ENCODE measurements around the gene TOR3A. TPM values are rescaled to one million over a fixed set of nuclear protein-coding genes. Genes with fewer than 3 reads are reported as not detected.

TOR3A gene
- total and polyA plus RNA-seq, 2 of the 13 experiments (the other 11 are each of a cell fraction or from before 2014, with no cell fraction given), result 14.7 to 28.4 TPM

DNA sequence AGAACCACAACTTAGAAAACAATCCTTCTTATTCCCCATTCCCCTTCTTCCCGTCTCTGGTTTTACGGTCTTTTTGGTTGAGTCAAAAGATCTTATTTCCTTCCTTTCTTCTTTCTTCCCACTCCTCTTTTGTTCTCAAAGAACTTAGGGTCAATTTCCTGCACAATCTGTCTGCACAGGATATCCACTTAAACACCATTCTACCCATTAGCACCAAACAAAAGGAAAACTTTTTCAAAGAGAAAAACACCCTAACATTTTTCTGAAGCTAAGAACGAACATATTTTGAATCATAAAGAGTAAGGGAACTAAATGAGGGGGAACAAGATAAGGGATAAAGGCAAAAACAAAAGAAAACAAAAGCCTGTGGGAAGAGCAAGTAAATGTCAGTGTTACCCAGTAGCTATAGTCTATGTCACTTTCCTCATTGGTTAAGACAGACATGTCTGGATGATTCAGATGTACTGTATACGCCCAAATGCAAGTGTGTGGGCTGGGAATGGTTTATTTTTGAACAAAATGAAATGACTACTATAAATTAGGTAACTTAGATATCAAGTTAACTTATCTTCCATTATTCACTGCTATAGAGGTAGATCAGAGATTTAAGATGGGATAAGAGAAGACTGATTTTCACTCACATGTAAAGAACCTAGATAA is 59.9 kb downstream of the TOR3A start:
- FAIRE-seq (no peak), ATAC-seq (no peak), DNase-seq (ENCODE audit: low spot score) (no peak)
- in situ Hi-C loops (cut with HindIII; ENCODE audit: extremely low pct_ligation_motif_present, low pct_unique_long_range_greater_than_20kb) (no loop called here), intact Hi-C loops (cut with micrococcal nuclease; ENCODE audit: unreplicated experiment) (no loop called here)
- Histone ChIP-seq H3K4me3 (replicated peaks in 1 of 3; ENCODE audit: insufficient read depth in 1 of 3, low read depth in 2 of 3, low read length in 3 of 3) (no peak overlapping the region), H3K79me2 (ENCODE audit: insufficient read depth, low read length) (peaks cover 22% of the 10 kb centered on the region), H3K4me1 (ENCODE audit: insufficient read depth, low read length) (peaks cover 14% of the 10 kb centered on the region), H3K9me3 (ENCODE audit: low read length) (no peaks in the 10 kb centered on the region), H3K27ac (ENCODE audit: extremely low read length, insufficient read depth, low read length) (no peak overlapping the region), H3K36me3 (replicated peaks in 1 of 2; ENCODE audit: control insufficient read depth in 1 of 2, insufficient read depth in 2 of 2, low read length in 2 of 2) (no peaks in the 10 kb centered on the region; a peak in 1 of 5 replicates), H3K4me2 (ENCODE audit: low read depth, low read length) (no peak overlapping the region), H3K27me3 (ENCODE audit: control insufficient read depth in 1 of 2, insufficient read depth in 2 of 2, low read length in 2 of 2) (no peaks in the 10 kb centered on the region), H3K9ac (ENCODE audit: insufficient read depth, low read depth, low read length) (no peak overlapping the region), H2AFZ (ENCODE audit: low read length) (no peak overlapping the region), H4K20me1 (ENCODE audit: insufficient read depth, low read length) (no peaks in the 10 kb centered on the region; the same call in 1 of the 2 replicates)
- BruUV-seq (replicated peaks), result no TSS peak
- POLR2A ChIA-PET, result no interaction called here
- 96% methylated on average over 4 of the region's 4 CpGs for WGBS (ENCODE audit: low lambda C conversion rate)
- CTCF ChIA-PET (ENCODE audit: low intra/inter-chr PET ratio, low total read pairs), result no interaction called here
- TF ChIP-seq HNRNPK (IDR thresholded peaks at IDR 0.05; ENCODE audit: low read depth, low read length, poor library complexity, severe bottlenecking) (peak; percentile 20), ZNF510 (CRISPR knock-in tag; IDR thresholded peaks at IDR 0.05; ENCODE audit: low read depth) (no peak)

DNA sequence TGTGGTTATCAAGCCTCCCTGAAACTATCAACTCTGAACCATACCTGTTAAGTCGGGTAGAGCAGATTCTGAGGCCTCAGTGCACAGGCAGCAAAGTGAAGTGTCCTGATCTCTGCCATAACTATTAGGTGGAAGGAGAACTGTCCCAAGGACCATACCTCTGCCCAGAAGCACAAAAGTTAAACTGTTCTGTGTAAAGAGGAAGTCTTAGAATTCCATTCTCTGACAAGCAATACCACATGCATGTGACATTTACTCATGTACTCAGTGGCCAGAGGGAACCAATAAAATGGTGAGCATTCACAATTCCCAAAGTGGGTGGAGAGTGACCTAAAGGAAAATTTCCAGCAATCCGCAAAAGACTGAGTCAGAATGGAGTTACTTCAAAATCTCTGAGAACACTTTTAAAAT is 61.0 kb downstream of the TOR3A start:
- Histone ChIP-seq H3K36me3 (replicated peaks in 1 of 2; ENCODE audit: control insufficient read depth in 1 of 2, insufficient read depth in 2 of 2, low read length in 2 of 2) (no peaks in the 10 kb centered on the region; a peak in 1 of 5 replicates), H3K27me3 (ENCODE audit: control insufficient read depth in 1 of 2, insufficient read depth in 2 of 2, low read length in 2 of 2) (no peaks in the 10 kb centered on the region), H3K27ac (ENCODE audit: extremely low read length, insufficient read depth, low read length) (no peak overlapping the region), H2AFZ (ENCODE audit: low read length) (no peak overlapping the region), H3K9ac (ENCODE audit: insufficient read depth, low read depth, low read length) (no peak overlapping the region), H3K4me1 (ENCODE audit: insufficient read depth, low read length) (peaks cover 14% of the 10 kb centered on the region), H3K4me2 (ENCODE audit: low read depth, low read length) (no peak overlapping the region), H3K9me3 (ENCODE audit: low read length) (no peaks in the 10 kb centered on the region), H4K20me1 (ENCODE audit: insufficient read depth, low read length) (no peaks in the 10 kb centered on the region), H3K4me3 (replicated peaks in 1 of 3; ENCODE audit: insufficient read depth in 1 of 3, low read depth in 2 of 3, low read length in 3 of 3) (no peak overlapping the region), H3K79me2 (ENCODE audit: insufficient read depth, low read length) (peaks cover 17% of the 10 kb centered on the region)
- peak; percentile 33 for DNase-seq (ENCODE audit: low spot score)
- no peak for ATAC-seq
- in situ Hi-C loops (cut with HindIII; ENCODE audit: extremely low pct_ligation_motif_present, low pct_unique_long_range_greater_than_20kb) (no loop called here), intact Hi-C loops (cut with micrococcal nuclease; ENCODE audit: unreplicated experiment) (no loop called here)
- ChIA-PET POLR2A (no interaction called here), CTCF (ENCODE audit: low intra/inter-chr PET ratio, low total read pairs) (no interaction called here)
- peak; percentile 52 for FAIRE-seq
- BruUV-seq (replicated peaks), result no TSS peak
- 96% methylated on average over 2 of the region's 2 CpGs for WGBS (ENCODE audit: low lambda C conversion rate)
- TF ChIP-seq DNMT3B (CRISPR knock-in tag; conservative IDR thresholded peaks at IDR 0.05) (no peak), TAF1 (CRISPR knock-in tag; IDR thresholded peaks at IDR 0.05) (no peak), NONO (IDR thresholded peaks at IDR 0.05) (no peak), NONO (CRISPR knock-in tag; conservative IDR thresholded peaks at IDR 0.05) (no peak), SP1 (IDR thresholded peaks at IDR 0.05) (no peak), SP1 (CRISPR knock-in tag; IDR thresholded peaks at IDR 0.05) (no peak)
- TF ChIP-seq, protein P1, sequence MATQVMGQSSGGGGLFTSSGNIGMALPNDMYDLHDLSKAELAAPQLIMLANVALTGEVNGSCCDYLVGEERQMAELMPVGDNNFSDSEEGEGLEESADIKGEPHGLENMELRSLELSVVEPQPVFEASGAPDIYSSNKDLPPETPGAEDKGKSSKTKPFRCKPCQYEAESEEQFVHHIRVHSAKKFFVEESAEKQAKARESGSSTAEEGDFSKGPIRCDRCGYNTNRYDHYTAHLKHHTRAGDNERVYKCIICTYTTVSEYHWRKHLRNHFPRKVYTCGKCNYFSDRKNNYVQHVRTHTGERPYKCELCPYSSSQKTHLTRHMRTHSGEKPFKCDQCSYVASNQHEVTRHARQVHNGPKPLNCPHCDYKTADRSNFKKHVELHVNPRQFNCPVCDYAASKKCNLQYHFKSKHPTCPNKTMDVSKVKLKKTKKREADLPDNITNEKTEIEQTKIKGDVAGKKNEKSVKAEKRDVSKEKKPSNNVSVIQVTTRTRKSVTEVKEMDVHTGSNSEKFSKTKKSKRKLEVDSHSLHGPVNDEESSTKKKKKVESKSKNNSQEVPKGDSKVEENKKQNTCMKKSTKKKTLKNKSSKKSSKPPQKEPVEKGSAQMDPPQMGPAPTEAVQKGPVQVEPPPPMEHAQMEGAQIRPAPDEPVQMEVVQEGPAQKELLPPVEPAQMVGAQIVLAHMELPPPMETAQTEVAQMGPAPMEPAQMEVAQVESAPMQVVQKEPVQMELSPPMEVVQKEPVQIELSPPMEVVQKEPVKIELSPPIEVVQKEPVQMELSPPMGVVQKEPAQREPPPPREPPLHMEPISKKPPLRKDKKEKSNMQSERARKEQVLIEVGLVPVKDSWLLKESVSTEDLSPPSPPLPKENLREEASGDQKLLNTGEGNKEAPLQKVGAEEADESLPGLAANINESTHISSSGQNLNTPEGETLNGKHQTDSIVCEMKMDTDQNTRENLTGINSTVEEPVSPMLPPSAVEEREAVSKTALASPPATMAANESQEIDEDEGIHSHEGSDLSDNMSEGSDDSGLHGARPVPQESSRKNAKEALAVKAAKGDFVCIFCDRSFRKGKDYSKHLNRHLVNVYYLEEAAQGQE (IDR thresholded peaks at IDR 0.05; ENCODE audit: borderline replicate concordance in 1 of 2, low read depth in 1 of 2, low read length in 2 of 2), result no peak
- TF ChIP-seq, protein P2, sequence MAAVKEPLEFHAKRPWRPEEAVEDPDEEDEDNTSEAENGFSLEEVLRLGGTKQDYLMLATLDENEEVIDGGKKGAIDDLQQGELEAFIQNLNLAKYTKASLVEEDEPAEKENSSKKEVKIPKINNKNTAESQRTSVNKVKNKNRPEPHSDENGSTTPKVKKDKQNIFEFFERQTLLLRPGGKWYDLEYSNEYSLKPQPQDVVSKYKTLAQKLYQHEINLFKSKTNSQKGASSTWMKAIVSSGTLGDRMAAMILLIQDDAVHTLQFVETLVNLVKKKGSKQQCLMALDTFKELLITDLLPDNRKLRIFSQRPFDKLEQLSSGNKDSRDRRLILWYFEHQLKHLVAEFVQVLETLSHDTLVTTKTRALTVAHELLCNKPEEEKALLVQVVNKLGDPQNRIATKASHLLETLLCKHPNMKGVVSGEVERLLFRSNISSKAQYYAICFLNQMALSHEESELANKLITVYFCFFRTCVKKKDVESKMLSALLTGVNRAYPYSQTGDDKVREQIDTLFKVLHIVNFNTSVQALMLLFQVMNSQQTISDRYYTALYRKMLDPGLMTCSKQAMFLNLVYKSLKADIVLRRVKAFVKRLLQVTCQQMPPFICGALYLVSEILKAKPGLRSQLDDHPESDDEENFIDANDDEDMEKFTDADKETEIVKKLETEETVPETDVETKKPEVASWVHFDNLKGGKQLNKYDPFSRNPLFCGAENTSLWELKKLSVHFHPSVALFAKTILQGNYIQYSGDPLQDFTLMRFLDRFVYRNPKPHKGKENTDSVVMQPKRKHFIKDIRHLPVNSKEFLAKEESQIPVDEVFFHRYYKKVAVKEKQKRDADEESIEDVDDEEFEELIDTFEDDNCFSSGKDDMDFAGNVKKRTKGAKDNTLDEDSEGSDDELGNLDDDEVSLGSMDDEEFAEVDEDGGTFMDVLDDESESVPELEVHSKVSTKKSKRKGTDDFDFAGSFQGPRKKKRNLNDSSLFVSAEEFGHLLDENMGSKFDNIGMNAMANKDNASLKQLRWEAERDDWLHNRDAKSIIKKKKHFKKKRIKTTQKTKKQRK (IDR thresholded peaks at IDR 0.05; ENCODE audit: low read length), result no peak

Data from HepG2 (cell line).